ENCODE measurements around the gene FAM185A.
"Not testable (repeated sequence)": the region's sequence is repeated elsewhere in the genome, so short reads cannot be mapped to it uniquely, and the experiment has no call there.

DNA sequence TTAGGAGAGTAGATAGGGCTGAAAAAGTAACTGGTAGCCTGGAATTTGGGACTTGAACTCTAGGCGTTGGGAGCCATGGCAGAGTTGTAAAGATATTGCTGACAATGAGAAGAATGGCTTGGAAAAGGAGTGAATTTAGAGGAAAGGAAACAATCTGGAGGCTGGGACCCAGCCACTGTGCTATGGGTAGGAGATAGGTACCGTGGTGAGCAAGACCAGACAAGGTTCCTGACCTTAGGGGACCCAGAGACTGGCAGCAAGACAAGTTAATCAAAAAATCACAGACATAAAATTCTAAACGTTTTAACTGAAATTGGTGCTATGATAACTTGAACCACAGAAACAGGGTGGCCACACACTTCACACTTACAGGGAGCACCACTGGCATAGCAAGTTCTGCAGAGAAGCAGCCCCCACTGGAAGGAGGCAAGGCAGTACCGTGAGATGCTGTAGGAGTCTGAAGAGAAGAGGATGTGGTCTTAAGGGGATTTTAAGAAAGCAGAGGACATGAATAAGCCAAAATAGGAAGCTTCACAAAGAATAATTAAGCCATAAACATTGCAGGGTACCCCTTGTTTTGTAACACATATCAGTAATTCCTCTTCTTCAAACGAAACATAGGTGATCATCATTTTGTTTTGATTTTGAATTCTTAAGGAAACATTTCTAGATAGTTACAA, 35.6 kb upstream of the FAM185A start:
- not testable (repeated sequence) for TF ChIP-seq BHLHE40 (IDR thresholded peaks at IDR 0.05; ENCODE audit: borderline replicate concordance); SP1 (IDR thresholded peaks at IDR 0.05); ELF4 (IDR thresholded peaks at IDR 0.05); FOXA1 (IDR thresholded peaks at IDR 0.05)

Measured in HEK293T (cell line).